H1 (cell line): ENCODE results near the gene EVA1B. TPM values are rescaled to one million over a fixed set of nuclear protein-coding genes. Genes with fewer than 3 reads are reported as not detected.

Source experiments
- CTCF ChIA-PET: fragments of 300-600 bp; sonication (Branson Sonifier 250); formaldehyde crosslinking; loops from one replicate; lab custom pipeline; 2021; ENCODE audit not compliant: partially characterized antibody; lab: Charles Lee
- POLR2A ChIA-PET: fragments of 300-600 bp; sonication (Branson Sonifier 250); formaldehyde crosslinking; loops from one replicate; lab custom pipeline; 2021; ENCODE audit warnings: inconsistent platforms; ENCODE audit not compliant: partially characterized antibody; lab: Charles Lee
- DNase-seq, 2 experiments: peaks; one replicate each; pipeline versions ENCODE4 v3.0.0 to v3.0.0-alpha.2; 2010 to 2022; ENCODE audit warnings: low spot score in 2 of 2, low read depth in 1 of 2, mixed read lengths in 1 of 2
- FAIRE-seq: peaks from 2 replicates; lab custom pipeline; 2011; peaks lifted over from hg19 to GRCh38; lab: Jason Lieb, UNC
- H2AFZ ChIP-seq: 2 replicates; pipeline ENCODE4 v1.8.1; 2012; ENCODE audit warnings: low read length, inconsistent platforms
- H2AK5ac ChIP-seq: 2 replicates; pipeline ENCODE4 v1.6.1; 2013; ENCODE audit warnings: low read depth, low read length
- H2BK120ac ChIP-seq: replicated peaks from 2 replicates; pipeline ENCODE3; 2013; ENCODE audit warnings: low read depth, low read length, inconsistent platforms
- H2BK12ac ChIP-seq: 2 replicates; pipeline ENCODE4 v1.6.1; 2013; ENCODE audit warnings: low read depth, low read length
- H2BK15ac ChIP-seq: 2 replicates; pipeline ENCODE4 v1.6.1; 2013; ENCODE audit warnings: low read length
- H2BK20ac ChIP-seq: 2 replicates; pipeline ENCODE4 v1.6.1; 2013; ENCODE audit warnings: low read length
- H2BK5ac ChIP-seq: 2 replicates; pipeline ENCODE4 v1.6.1; 2013; ENCODE audit warnings: low read depth, low read length
- H3K14ac ChIP-seq: 2 replicates; pipeline ENCODE4 v1.6.1; 2013; ENCODE audit warnings: inconsistent platforms; ENCODE audit not compliant: insufficient read length
- H3K18ac ChIP-seq: 2 replicates; pipeline ENCODE4 v1.6.1; 2013; ENCODE audit warnings: low read length; ENCODE audit errors: extremely low read depth
- H3K23ac ChIP-seq: 2 replicates; pipeline ENCODE4 v1.6.1; 2013; ENCODE audit warnings: inconsistent platforms; ENCODE audit not compliant: insufficient read length
- H3K23me2 ChIP-seq: 2 replicates; pipeline ENCODE4 v1.6.1; 2013; ENCODE audit warnings: low read depth, low read length
- H3K27ac ChIP-seq: 2 replicates; pipeline ENCODE4 v1.6.1; 2011; ENCODE audit warnings: low read depth, low read length, inconsistent platforms
- H3K27me3 ChIP-seq, 4 experiments: replicated peaks in 1 of 4; 1 replicate in 1 of 4; 2 replicates in 3 of 4; pipeline versions ENCODE4 v1.6.1 to v1.8.1; 2011 to 2013; ENCODE audit warnings: low read length in 3 of 4, mild to moderate bottlenecking in 3 of 4, inconsistent platforms in 2 of 4, mixed read lengths in 2 of 4, moderate library complexity in 1 of 4; ENCODE audit not compliant: control insufficient read depth in 3 of 4, insufficient read depth in 3 of 4; ENCODE audit errors: extremely low read depth in 1 of 4
- H3K36me3 ChIP-seq, 4 experiments: 2 replicates each; pipeline versions ENCODE4 v1.6.1 to v1.8.1; 2011 to 2013; ENCODE audit warnings: mild to moderate bottlenecking in 4 of 4, low read length in 3 of 4, moderate library complexity in 2 of 4, control low read depth in 1 of 4, inconsistent platforms in 1 of 4; ENCODE audit not compliant: insufficient read depth in 4 of 4, control insufficient read depth in 2 of 4
- H3K4ac ChIP-seq: replicated peaks from 2 replicates; pipeline ENCODE3; 2013; ENCODE audit warnings: low read length, low read depth, mixed read lengths, inconsistent platforms; ENCODE audit not compliant: insufficient read length
- H3K4me1 ChIP-seq, 4 experiments: replicated peaks in 1 of 4; 1 replicate in 1 of 4; 2 replicates in 3 of 4; pipeline versions ENCODE4 v1.6.1 to v1.8.1; 2011 to 2013; ENCODE audit warnings: low read length in 3 of 4, inconsistent platforms in 2 of 4, mixed read lengths in 1 of 4; ENCODE audit not compliant: insufficient read depth in 4 of 4, control insufficient read depth in 3 of 4
- H3K4me2 ChIP-seq, 2 experiments: 2 replicates each; pipeline versions ENCODE4 v1.6.1 to v1.8.1; 2011 to 2013; ENCODE audit warnings: low read depth in 2 of 2, low read length in 2 of 2, control low read depth in 1 of 2, inconsistent platforms in 1 of 2, mild to moderate bottlenecking in 1 of 2; ENCODE audit not compliant: insufficient read depth in 1 of 2
- H3K4me3 ChIP-seq, 4 experiments: fragments of 200-600, 300-600 bp in 1 of 4; sonication (generic), shearing (Covaris generic), sonication (Bioruptor Twin) in 1 of 4; 2 replicates each; pipeline versions ENCODE4 v1.5.1 to v1.8.1; 2011 to 2016; ENCODE audit warnings: low read length in 4 of 4, low read depth in 3 of 4, control low read depth in 2 of 4, inconsistent platforms in 2 of 4, mild to moderate bottlenecking in 2 of 4, mixed read lengths in 1 of 4, moderate library complexity in 1 of 4; ENCODE audit not compliant: insufficient read depth in 2 of 4; ENCODE audit errors: extremely low read depth in 1 of 4
- H3K56ac ChIP-seq: replicated peaks from 2 replicates; pipeline ENCODE3; 2013; ENCODE audit warnings: low read depth, mild to moderate bottlenecking, mixed read lengths, low read length, inconsistent platforms; ENCODE audit not compliant: insufficient read length
- H3K79me1 ChIP-seq: 2 replicates; pipeline ENCODE4 v1.6.1; 2013; ENCODE audit warnings: low read depth, low read length, control low read depth
- H3K79me2 ChIP-seq, 2 experiments: 2 replicates each; pipeline versions ENCODE4 v1.6.1 to v1.8.1; 2012 to 2013; ENCODE audit warnings: low read length in 2 of 2, mild to moderate bottlenecking in 2 of 2, inconsistent platforms in 1 of 2; ENCODE audit not compliant: insufficient read depth in 2 of 2, control insufficient read depth in 1 of 2
- H3K9ac ChIP-seq, 4 experiments: replicated peaks in 1 of 4; 1 replicate in 1 of 4; 2 replicates in 3 of 4; pipeline versions ENCODE4 v1.6.1 to v1.8.1; 2011 to 2013; ENCODE audit warnings: low read depth in 3 of 4, low read length in 3 of 4, control low read depth in 2 of 4, mild to moderate bottlenecking in 2 of 4, moderate library complexity in 2 of 4, inconsistent platforms in 1 of 4; ENCODE audit errors: extremely low read depth in 1 of 4
- H3K9me3 ChIP-seq, 2 experiments: 2 replicates each; pipeline versions ENCODE4 v1.6.1 to v1.8.1; 2012 to 2013; ENCODE audit warnings: mild to moderate bottlenecking in 2 of 2, moderate library complexity in 2 of 2, control low read depth in 1 of 2, inconsistent platforms in 1 of 2, low read depth in 1 of 2, low read length in 1 of 2, mixed read lengths in 1 of 2; ENCODE audit not compliant: insufficient read depth in 2 of 2
- H4K20me1 ChIP-seq, 2 experiments: replicated peaks in 1 of 2; 2 replicates each; pipeline versions ENCODE3 to v1.8.1; 2011 to 2013; ENCODE audit warnings: inconsistent platforms in 2 of 2, low read length in 2 of 2, mild to moderate bottlenecking in 1 of 2; ENCODE audit not compliant: insufficient read depth in 2 of 2, control insufficient read depth in 1 of 2
- H4K5ac ChIP-seq: 2 replicates; pipeline ENCODE4 v1.6.1; 2013; ENCODE audit warnings: low read length, low read depth, mixed read lengths, inconsistent platforms; ENCODE audit not compliant: insufficient read length
- H4K8ac ChIP-seq: 2 replicates; pipeline ENCODE4 v1.8.0; 2013; ENCODE audit warnings: mild to moderate bottlenecking, moderate library complexity, low read length, inconsistent platforms; ENCODE audit not compliant: insufficient read depth; ENCODE audit errors: extremely low read depth
- H4K91ac ChIP-seq: replicated peaks from 2 replicates; pipeline ENCODE3; 2013; ENCODE audit warnings: low read length, mixed read lengths, inconsistent platforms; ENCODE audit not compliant: insufficient read length
- ASH2L ChIP-seq: fragments of 200-600, 300-600 bp; sonication (generic); IDR thresholded peaks from one replicate; pipeline ENCODE4 v1.7.1; 2017; ENCODE audit warnings: low read length
- BACH1 ChIP-seq: IDR thresholded peaks from 2 replicates; pipeline ENCODE4 v1.6.1; 2012; ENCODE audit warnings: low read length, improper control_type of control experiment
- CHD1 ChIP-seq: IDR thresholded peaks from 2 replicates; pipeline ENCODE4 v1.6.1; 2012; ENCODE audit warnings: low read depth, low read length, improper control_type of control experiment
- CTBP2 ChIP-seq: IDR thresholded peaks from 2 replicates; pipeline ENCODE4 v1.7.0; 2011; ENCODE audit warnings: borderline replicate concordance, mild to moderate bottlenecking, moderate library complexity, mixed read lengths, low read length; ENCODE audit not compliant: insufficient read depth, insufficient read length
- KDM1A ChIP-seq: fragments of 200-600, 300-600 bp; sonication (generic); IDR thresholded peaks from 2 replicates; pipeline ENCODE4 v1.7.1; 2016; ENCODE audit warnings: mild to moderate bottlenecking, low read length, borderline replicate concordance
- NANOG ChIP-seq: IDR thresholded peaks from 2 replicates; pipeline ENCODE4 v1.6.1; 2011; ENCODE audit warnings: low read length, low read depth, mild to moderate bottlenecking, inconsistent platforms; ENCODE audit not compliant: insufficient read depth, poor library complexity, severe bottlenecking
- PHF8 ChIP-seq: fragments of 200-600 bp; sonication (generic); conservative IDR thresholded peaks from 2 replicates; pipeline ENCODE4 v1.7.1; 2012; ENCODE audit warnings: low read depth, mild to moderate bottlenecking, inconsistent platforms, low read length, moderate library complexity
- RNF2 ChIP-seq: fragments of 200-900, 300-1000 bp; sonication (generic); IDR thresholded peaks from 2 replicates; pipeline ENCODE4 v1.7.1; 2016; ENCODE audit warnings: borderline replicate concordance, low read depth, mild to moderate bottlenecking, antibody characterized with exemption, low read length; ENCODE audit not compliant: poor library complexity, severe bottlenecking; ENCODE audit errors: missing control alignments
- RXRA ChIP-seq: IDR thresholded peaks from 2 replicates; pipeline ENCODE4 v1.6.1; 2011; ENCODE audit warnings: low read depth, mild to moderate bottlenecking, low read length, moderate library complexity; ENCODE audit not compliant: insufficient read depth
- SP2 ChIP-seq: IDR thresholded peaks from 2 replicates; pipeline ENCODE4 v1.6.1; 2012; ENCODE audit warnings: mild to moderate bottlenecking, low read length, inconsistent platforms
- TBP ChIP-seq: IDR thresholded peaks from 2 replicates; pipeline ENCODE4 v1.6.1; 2011; ENCODE audit warnings: low read depth, low read length, improper control_type of control experiment
- USF2 ChIP-seq: IDR thresholded peaks from 2 replicates; pipeline ENCODE4 v1.6.1; 2011; ENCODE audit warnings: low read length, improper control_type of control experiment
- WGBS, 2 experiments: shearing (Covaris generic) in 1 of 2; methylation state at CpG; one replicate each; pipeline versions ENCODE4 v1.1.6 to v1.1.7; 2013 to 2015; ENCODE audit warnings: low lambda C conversion rate in 2 of 2, mixed read lengths in 2 of 2, inconsistent platforms in 1 of 2, low coverage in 1 of 2, missing lambda C conversion rate in 1 of 2; ENCODE audit not compliant: insufficient replicate concordance in 2 of 2, insufficient coverage in 1 of 2, insufficient read length in 1 of 2; ENCODE audit errors: extremely low coverage in 1 of 2, missing lambda C conversion rate in 1 of 2; 5-methylcytosine and 5-hydroxymethylcytosine counted together
- polyA plus RNA-seq, 7 experiments: library from polyadenylated mRNA; depleted of rRNA in 3 of 7; stranded (reverse) in 5 of 7; unstranded in 2 of 7; fragments of >200 nt in 5 of 7; fragments of 200-250 nt in 2 of 7; gene quantifications; 1 replicate in 5 of 7; 2 replicates in 1 of 7; 4 replicates in 1 of 7; pipeline versions ENCODE4 v1.2.1 to v1.2.3, GENCODE V29; 2011 to 2013; ENCODE audit warnings: missing spikeins in 2 of 7, mixed read lengths in 2 of 7
- total RNA-seq: library from RNA; stranded (reverse); fragmentation: NEBNext Ultra II Directional; extraction: Animal tissue kit (Norgen Biotek cat#: 25700); gene quantifications from 2 replicates; pipeline ENCODE4 v1.2.1, GENCODE V29; 2021

The EVA1B gene
- total and polyA plus RNA-seq, 2 of the 8 experiments (the other 6 are each of a cell fraction or from before 2014, with no cell fraction given) = 10.0 to 19.9 TPM

GRCh38 chr1:36309397-36309796 is 14.0 kb downstream of the EVA1B start:
- H3K27ac ChIP-seq = no peak overlapping the region
- H3K14ac ChIP-seq = no peak overlapping the region
- peaks cover 6% of the 10 kb centered on the region for H3K23me2 ChIP-seq
- H2AK5ac ChIP-seq = no peak overlapping the region
- H4K8ac ChIP-seq = no peak overlapping the region
- no peak overlapping the region for H2BK12ac ChIP-seq
- H3K4ac ChIP-seq = no peak overlapping the region
- FAIRE-seq (no peak), DNase-seq (no peak)
- ChIA-PET POLR2A (interaction anchor here (1.1 to 6.8 kb wide), 2 partner anchors 11 to 71 kb away, joined by 3 to 130 read pairs; partner anchors contain the start of gene EVA1B), CTCF (interaction anchor here (0.7 to 1.8 kb wide), 5 partner anchors 11 to 202 kb away, joined by 3 to 6 read pairs (median 3); no protein-coding TSS in a partner anchor)
- H3K36me3 ChIP-seq = peaks cover 0 to 2% (median 0%) of the 10 kb centered on the region in 4 experiments; a peak in 2 of 8 replicates
- H3K4me3 ChIP-seq = no peak overlapping the region
- no peak overlapping the region for H2AFZ ChIP-seq
- no peak overlapping the region for H2BK120ac ChIP-seq
- no peak overlapping the region for H4K91ac ChIP-seq
- H4K20me1 ChIP-seq = peaks cover 0 to 7% of the 10 kb centered on the region in 2 experiments
- H3K56ac ChIP-seq = no peak overlapping the region
- no peak overlapping the region for H2BK15ac ChIP-seq
- H2BK5ac ChIP-seq = no peak overlapping the region
- H3K23ac ChIP-seq = no peak overlapping the region
- no peak overlapping the region for H2BK20ac ChIP-seq
- no peaks in the 10 kb centered on the region for H3K27me3 ChIP-seq
- no peak overlapping the region for H4K5ac ChIP-seq
- H3K4me2 ChIP-seq = no peak overlapping the region
- no peak overlapping the region for H3K9ac ChIP-seq
- no peaks in the 10 kb centered on the region for H3K79me2 ChIP-seq
- no peaks in the 10 kb centered on the region for H3K9me3 ChIP-seq
- H3K18ac ChIP-seq = no peak overlapping the region
- 90% methylated on average over 7 of the region's 7 CpGs; no CpG with 5 or more reads in 1 of the 2 experiments for WGBS, 2 experiments
- no peaks in the 10 kb centered on the region; the same call in 1 of the 2 replicates for H3K79me1 ChIP-seq
- H3K4me1 ChIP-seq = peaks cover 0 to 9% (median 6%) of the 10 kb centered on the region in 4 experiments; a peak in 6 of 7 replicates
- TF ChIP-seq BACH1 (no peak), SP2 (no peak), KDM1A (no peak), CHD1 (no peak), PHF8 (no peak), ASH2L (no peak), CTBP2 (no peak), RXRA (no peak), USF2 (no peak), TBP (no peak), RNF2 (no peak), NANOG (no peak)
